GM21529 (cell line): Measurements from ENCODE around the gene CAGE1.
"Not testable (repeated sequence)": the region's sequence is repeated elsewhere in the genome, so short reads cannot be mapped to it uniquely, and the experiment has no call there.

Experiments used
- ATAC-seq: cut with Tn5 transposase; IDR thresholded peaks from one replicate; pipeline ENCODE4 v1.9.1; 2021; ENCODE audit not compliant: unreplicated experiment

The CAGE1 gene

DNA sequence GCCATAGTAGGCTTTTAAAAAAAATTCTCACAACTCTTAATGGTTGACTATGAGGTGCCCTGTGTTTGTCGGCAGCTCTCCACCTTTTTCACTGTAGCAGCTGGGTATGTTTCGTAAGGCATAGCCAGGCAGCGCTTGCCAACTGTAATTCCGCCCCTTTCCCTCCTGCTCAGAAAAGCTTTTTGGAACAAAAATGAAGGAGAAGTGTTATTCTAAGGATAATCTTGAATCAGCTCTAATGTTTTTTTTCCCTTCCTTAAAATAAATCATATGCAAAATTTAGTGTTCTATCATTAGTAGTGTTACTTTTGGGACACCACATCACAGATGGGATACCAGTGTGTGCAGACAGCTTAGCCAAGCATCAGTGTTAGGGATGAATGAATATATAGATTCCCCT, 21.3 kb upstream of the CAGE1 start:
- ATAC-seq, result no peak

DNA sequence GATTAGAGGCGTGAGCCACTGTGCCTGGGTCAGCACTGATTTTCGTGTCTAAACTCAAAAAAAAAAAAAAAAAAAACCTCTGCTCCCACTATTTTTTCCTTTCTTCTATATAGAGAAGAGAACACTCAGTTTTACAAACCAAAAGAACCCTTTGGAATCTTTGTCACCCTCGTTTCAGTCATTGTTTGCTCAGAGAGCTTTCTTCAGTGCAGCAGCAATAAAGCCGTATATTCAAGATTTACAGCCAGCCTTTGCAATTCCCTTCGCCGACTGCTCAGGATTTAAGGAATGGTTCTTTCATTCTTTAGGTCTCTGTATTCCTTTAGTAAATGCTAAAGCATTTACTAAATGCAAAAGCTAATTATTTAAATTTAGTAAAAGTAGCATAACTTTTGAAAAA, 20.2 kb upstream of the CAGE1 start:
- no peak for ATAC-seq

DNA sequence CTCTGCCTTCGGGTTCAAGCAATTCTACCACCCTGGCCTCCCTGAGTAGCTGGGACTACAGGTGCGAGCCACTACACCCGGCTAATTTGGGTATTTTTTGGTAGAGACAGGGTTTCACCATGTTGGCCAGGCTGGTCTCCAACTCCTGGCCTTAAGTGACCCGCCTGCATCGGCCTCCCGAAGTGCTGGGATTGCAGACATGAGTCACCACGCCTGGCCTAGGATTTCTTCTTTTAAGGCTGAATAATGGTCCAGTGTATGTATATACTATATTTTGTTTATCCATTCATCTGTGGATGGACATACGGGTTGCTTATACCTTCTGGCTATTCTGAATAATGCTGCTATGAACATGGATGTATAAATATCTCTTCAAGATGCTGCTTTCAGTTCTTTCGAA, 17.2 kb upstream of the CAGE1 start:
- no peak for ATAC-seq

DNA sequence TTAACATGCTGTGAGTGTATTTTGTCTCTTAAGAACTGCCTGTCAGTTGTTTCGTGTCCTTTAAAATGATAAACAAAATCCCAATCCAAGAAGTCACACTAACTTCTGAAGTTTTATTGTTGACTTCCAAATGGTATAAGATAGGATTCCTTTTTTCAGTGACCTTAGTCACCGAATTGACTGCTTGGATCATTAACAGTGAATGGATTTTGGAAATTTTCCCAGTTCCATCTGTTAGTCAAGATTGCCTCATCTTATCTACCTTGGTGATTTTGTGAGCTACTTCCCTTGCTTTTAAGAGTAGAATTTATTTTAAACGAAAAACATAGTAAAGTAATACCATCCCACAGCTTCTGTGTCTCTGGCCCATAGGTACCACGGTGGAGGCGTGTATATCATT, 15.0 kb upstream of the CAGE1 start:
- no peak for ATAC-seq

DNA sequence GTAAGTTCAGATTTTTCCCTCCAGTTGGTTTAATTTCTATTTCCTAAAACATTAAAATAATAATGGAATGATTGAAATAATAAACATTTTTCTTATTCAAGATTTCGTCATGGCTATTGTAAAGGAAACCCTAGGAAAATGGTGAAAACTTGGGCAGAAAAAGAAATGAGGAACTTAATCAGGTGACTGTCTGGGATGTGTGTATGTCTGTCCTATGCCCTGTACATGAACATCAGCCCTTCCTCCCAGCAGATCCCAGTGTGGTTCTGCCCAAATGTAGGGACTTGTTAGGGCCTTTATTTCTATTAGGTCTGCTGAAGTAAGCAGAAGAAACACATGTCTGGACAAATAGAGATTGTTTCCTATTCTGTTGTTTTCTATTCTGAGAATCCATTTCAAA, 13.2 kb upstream of the CAGE1 start:
- no peak for ATAC-seq

DNA sequence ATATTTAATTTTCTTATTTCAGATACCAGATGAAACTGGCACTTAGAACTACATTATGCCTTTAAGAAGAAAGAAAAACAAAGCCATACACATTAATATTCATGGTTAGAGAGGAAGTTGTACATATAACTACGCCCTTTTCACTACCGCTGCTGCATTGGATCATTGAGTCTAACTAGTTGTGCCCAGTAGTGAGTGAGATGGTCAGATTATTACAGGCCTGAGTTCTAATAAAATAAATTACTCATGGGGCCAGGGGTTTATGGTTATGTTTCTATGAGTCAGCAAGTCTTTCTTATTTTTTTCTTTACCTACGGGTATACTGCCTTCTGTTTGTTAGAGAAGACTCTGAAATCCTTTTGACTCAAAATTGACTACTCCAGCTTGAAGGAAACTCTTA, 11.5 kb upstream of the CAGE1 start:
- no peak for ATAC-seq

DNA sequence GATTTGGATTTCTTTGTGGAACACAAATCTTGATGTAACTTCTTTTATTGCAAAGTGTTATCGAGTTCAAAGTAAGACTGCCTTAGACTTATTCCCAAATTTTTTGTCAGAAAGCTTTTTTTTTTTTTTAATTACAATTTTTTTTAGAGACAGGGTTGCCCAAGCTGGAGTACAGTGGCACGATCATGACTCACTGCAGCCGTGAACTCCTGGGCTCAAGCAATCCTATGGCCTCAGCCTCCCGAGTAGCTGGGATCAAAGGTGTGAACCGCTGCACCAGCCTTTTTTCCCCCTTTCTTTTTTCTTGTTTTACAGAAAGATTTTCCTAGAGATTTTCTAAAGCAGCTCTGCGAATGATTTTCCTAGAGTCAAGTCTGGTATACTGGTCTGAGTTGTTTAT, 2.9 kb upstream of the CAGE1 start:
- ATAC-seq, result no peak

DNA sequence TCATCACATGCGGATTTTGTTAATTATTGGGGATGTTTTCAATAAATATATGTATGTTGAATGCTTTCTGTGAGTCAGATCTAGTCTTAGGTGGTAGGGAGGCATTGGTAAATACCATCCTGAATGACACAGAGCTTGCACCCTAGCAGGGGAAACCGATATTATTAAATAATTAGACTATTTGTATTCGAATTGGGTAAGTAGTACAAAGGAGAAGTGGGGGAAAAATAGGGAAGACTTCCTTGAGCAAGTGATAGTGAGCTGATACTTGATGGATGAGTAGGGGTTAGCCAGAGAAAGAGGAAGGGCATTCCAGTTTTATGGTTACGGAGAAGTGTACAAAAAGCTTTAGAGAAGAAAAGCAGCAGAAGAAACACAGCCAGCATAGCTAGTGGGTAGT, 1.6 kb upstream of the CAGE1 start:
- no peak for ATAC-seq

DNA sequence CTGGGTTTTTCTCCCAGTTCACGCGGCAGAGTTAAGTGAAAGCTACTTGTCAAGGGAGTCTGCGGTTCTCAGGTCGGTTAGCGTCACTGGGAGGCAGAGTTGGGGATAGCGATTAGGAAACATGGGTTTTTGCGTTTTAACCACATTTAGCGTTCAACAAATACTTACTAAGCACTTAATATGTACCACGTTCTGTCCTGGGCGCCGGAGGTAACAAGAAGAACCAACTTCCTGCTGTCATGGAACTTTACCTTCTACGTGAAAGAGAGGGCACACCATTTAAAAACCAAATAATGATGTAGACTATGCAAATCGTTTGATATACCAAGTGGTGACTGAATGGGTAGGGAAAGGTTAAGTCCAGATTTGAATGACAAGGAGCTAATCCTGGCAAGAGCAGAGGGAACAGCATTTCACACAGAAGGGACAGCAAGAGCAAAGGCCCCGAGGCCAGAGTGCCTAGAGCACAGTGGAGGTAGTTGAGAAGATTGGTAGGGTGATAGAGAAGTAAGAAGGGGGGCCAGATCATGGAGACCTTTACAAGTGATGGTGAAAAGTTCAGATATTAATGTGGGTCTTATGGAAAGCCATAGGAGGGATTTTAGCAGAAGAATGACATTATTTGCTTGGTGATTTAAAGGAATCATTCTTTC, 810 bp upstream of the CAGE1 start:
- ATAC-seq, result peak; percentile 19

DNA sequence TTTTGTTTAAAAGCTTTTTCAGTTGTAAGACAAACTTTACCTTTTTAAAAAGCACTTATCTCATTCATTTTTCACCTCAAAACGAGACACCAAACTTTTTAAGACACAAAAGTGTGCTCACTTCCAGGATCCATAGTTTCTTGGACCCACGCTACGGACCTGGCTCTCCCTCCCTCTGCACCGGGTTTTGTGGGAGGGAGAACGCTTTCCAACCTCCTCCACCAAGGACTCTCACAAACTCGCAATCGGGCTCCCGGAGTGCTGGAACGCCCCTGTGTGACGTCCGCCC, 436 bp downstream of the CAGE1 start:
- no peak for ATAC-seq

DNA sequence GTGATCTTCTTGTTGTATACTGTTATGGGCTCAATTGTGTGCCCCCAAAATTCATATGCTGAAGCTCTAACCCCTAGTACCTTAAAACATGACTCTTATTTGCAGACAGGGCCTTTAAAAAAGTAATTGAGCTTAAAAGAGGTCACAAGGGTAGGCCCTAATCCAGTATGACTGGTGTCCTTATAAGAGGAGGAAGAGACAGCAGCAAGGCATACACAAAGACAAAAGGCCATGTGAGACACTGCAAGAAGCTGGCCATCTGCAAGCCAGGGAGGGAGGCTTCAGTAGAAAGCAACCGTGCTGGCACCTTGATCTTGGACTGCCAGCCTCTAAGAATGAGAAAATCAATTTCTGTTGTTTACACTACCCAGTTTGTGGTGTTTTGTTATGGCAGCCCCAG, 8.4 kb downstream of the CAGE1 start:
- ATAC-seq, result no peak

DNA sequence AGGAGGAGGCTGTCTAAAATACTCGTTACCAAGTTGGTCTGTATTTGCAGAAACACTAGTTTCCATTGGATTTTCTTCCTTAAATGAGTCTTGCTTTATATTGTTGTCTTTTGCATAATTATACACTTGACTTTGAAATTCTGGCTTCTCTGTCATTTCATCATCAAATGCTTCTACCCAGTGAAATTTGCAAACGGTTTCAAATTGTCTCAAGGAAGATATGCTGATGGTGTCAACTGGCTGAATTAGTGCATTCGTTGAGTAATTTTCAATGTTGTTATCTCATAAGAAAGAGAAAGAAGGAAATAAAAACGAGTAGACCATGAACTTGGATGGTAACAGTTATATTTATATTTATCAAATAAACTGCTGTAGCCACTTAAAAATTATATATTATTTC, 10.8 kb downstream of the CAGE1 start:
- no peak for ATAC-seq

DNA sequence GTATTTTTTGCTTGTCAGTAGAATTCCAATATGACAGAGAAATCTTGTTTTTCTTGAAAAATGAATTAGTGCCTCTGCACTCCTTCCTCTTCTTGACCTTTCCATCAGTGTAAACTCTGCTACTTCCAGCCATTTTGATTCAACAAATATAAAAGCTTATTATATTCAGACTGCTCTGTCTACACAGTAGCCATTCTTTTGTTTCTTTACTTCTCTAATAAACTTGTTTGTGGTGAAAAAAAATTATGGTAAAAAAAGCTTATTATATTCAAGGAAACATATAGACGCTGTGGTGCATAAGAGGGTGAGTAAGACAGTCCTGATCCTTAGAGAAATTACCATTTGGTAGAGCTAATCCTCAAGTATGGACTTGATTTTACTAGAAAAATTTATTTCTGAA, 11.6 kb downstream of the CAGE1 start:
- no peak for ATAC-seq

DNA sequence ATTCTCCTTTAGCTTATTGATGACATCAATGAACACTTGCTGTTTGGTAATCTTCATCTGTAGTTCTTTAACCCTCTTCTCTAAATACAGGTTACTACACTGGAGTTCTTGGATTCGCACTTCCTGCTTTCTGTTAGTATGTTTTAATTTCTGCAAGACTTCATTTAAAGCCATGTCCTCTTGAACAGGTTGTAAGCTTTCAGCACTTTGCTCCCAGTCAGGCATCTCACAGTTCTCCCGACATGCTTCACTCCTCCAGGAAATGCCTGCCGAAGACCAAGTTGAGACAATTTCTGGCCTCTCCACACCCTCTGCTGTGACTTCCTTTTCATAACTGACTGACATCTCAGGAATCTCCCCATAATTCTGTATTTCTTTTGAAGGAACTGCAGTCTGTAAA, 15.8 kb downstream of the CAGE1 start:
- ATAC-seq, result no peak

DNA sequence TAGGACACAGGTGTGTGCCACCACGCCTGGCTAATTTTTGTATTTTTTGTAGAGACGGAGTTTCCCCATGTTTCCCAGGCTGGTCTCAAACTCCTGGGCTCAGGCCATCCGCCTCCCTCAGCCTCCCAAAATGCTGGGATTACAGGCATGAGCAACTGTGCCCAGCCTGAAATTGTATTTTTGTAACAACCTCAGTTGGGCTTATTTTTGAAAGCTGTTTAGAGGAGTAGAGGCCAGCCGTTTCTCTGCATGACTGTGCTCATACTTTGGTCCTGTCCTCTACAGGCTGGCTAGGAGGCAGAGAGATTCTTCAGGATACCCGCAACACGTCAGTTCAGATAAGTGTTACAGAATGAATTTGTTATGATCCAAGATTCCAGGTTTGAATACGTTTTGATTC, 22.1 kb downstream of the CAGE1 start:
- no peak for ATAC-seq

DNA sequence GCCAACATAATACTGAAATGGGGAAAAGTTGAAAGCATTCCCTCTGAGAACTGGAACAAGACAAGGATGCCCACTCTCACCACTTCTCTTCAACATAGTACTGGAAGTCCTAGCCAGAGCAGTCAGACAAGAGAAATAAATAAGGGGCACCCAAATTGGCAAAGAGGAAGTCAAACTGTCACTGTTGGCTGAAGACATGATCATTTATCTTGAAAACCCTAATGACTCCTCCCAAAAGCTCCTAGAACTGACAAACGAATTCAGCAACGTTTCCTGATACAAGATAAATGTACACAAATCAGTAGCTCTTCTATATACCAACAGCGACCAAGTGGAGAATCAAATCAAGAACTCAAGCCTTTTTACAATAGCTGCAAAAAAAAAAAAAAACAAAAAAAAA, 37.6 kb downstream of the CAGE1 start:
- ATAC-seq, result not testable (repeated sequence)

DNA sequence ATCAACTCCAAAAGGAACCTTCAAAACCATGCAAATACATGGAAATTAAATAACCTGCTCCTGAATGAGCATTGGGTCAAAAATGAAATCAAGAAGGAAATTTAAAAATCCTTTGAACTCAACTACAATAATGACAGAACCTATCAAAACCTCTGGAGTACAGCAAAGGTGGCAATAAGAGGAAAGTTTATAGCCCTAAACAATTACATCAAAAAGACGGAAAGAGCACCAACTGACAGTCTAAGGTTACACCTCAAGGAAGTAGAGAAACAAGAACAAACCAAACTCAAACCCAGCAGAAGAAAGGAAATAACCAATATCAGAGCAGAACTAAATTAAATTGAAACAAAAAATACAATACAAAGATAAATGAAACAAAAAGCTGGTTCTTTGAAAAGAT, 39.0 kb downstream of the CAGE1 start:
- not testable (repeated sequence) for ATAC-seq

DNA sequence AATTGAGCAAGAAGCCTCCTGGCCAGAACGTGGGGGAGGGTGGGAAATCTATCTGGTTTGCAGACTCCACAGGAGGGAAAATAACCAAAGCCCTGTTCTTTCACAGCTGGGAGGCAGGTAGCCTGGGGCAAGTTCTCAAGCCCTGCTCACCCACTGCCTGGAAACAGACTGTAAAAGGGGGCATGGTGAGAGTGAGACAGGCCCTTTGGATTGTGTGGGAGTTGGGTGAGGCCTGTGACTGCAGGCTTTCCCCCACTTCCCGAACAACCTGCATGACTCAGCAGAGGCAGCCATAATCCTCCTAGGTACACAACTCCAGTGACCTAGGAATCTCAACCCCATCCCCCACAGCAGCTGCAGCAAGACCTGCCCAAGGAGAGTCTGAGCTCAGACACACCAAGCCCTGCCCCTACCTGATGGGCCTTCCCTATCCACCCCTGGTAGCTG, 42.0 kb downstream of the CAGE1 start:
- ATAC-seq, result not testable (repeated sequence)

DNA sequence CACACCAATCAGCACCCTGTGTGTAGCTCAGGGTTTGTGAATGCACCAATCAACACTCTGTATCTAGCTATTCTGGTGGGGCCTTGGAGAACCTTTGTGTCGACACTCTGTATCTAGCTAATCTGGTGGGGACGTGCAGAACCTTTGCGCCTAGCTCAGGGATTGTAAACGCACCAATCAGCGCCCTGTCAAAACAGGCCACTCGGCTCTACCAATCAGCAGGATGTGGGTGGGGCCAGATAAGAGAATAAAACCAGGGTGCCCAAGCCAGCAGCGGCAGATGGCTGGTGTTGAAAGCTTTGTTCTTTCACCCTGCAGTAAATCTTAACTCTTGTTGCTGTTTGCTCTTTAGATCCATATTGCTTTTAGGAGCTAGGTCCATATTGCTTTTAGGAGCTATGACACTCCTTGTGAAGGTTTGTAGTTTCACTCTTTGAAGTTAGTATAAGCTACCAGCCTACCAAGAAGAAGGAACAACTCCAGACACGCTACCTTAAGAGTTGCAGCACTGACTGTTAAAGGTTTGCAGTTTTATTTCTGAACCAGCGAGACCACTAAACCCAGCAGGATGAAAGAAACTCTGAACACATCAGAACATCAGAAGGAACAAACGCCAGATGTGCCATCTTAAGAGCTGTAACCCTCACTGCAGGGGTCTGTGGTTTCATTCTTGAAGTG, 44.6 kb downstream of the CAGE1 start:
- ATAC-seq, result not testable (repeated sequence)

DNA sequence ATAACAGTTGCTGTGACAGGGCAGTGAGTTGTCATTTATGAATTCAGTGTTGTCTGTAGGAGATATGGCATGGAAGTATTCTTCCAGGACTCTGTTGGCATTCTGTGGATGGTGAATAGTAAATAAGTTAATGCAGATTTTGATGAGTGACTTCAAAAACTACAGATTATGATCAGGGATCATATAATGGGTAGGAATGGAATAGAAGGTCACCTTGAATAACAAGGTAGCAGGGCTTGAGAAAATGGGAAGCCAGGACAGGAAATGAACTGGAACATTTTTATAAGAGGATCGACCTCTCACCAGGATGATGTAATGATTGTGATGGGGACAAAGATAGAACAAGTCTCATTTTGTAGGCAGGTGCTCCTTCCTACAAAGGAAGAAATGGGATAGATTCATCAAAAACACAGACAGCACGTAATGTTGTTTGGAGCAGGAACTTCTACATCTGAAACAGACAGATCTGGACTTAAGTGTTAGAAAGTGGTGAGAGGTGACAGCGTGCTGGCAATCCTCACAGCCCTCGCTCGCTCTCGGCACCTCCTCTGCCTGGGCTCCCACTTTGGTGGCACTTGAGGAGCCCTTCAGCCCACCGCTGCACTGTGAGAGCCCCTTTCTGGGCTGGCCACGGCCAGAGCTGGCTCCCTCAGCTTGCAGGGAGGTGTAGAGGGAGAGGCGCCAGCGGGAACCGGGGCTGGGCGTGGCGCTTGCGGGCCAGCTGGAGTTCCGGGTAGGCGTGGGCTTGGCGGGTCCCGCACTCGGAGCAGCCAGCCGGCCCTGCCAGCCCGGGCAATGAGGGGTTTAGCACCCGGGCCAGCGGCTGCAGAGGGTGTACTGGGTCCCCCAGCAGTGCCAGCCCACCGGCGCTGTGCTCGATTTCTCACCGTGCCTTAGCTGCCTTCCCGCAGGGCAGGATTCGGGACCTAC, 45.7 kb downstream of the CAGE1 start:
- no peak for ATAC-seq

DNA sequence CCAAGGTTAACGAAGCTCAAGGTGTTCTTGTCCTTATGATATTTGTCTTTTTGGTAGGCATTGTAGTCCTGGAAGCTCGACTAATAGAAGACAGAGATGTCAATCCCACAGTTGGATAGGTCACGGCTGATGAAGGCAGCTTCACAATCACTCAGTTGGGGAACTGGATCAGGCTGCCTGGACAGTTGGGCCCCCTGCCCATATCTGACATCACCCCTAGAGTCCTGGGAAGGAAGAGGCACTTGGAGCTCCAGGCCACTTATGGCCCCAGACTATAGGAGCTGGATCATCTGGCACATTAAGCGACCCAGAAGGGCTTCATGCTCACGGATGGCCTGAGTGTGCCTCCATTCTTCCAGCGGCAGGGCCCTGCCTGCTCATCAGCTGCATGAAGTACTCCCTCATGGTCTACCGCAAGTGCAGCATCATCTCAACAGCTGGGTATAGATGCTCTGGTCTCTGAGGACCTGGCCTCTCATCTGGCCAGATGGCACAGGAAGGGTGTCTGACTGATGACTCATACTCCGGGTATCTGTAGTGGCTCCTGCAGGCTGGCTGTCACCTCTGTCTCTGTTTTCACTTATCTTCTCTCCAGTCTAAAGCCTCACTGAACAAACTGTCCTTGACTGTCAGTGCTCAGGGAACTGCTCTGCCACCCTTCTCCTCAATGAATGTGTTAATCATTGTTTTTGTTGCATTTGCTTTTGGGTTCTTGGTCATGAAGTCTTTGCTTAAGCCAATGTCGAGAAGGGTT, 47.4 kb downstream of the CAGE1 start:
- peak; percentile 67 for ATAC-seq
